WTC11 (cell line): Measurements from ENCODE around the gene FARSA.

Experiments used
- CREB1 ChIP-seq: sonication (generic); formaldehyde crosslinking; IDR thresholded peaks from 2 replicates; pipeline ENCODE4 v1.8.0; 2023; ENCODE audit warnings: mild to moderate bottlenecking, missing genetic modification reagents
- CREM ChIP-seq: sonication (generic); formaldehyde crosslinking; IDR thresholded peaks from 2 replicates; pipeline ENCODE4 v1.8.1; 2022; ENCODE audit warnings: mild to moderate bottlenecking, missing genetic modification reagents, moderate library complexity
- CTCF ChIP-seq: fragments of 200-600 bp; IDR thresholded peaks from 2 replicates; pipeline ENCODE4 v1.8.0; 2022; ENCODE audit warnings: antibody characterized with exemption
- ETV6 ChIP-seq: sonication (generic); formaldehyde crosslinking; IDR thresholded peaks from 2 replicates; pipeline ENCODE4 v1.8.1; 2022; ENCODE audit warnings: mild to moderate bottlenecking, missing genetic modification reagents
- HMGXB4 ChIP-seq: sonication (generic); formaldehyde crosslinking; IDR thresholded peaks from 2 replicates; pipeline ENCODE4 v1.8.1; 2023; ENCODE audit warnings: mild to moderate bottlenecking, moderate library complexity, missing genetic modification reagents
- MXD4 ChIP-seq: fragments of 250-450 bp; sonication (Bioruptor Pico); IDR thresholded peaks from 2 replicates; pipeline ENCODE4 v1.8.0; 2021; ENCODE audit warnings: mild to moderate bottlenecking, moderate library complexity, borderline replicate concordance
- SP1 ChIP-seq: sonication (generic); formaldehyde crosslinking; conservative IDR thresholded peaks from 2 replicates; pipeline ENCODE4 v1.8.1; 2022; ENCODE audit warnings: missing genetic modification reagents
- ZNF423 ChIP-seq: fragments of 250-450 bp; sonication (Bioruptor Pico); IDR thresholded peaks from 2 replicates; pipeline ENCODE4 v2.1.2; 2022; ENCODE audit warnings: mild to moderate bottlenecking, moderate library complexity
- TF ChIP-seq, protein P1 (sequence below): sonication (generic); formaldehyde crosslinking; IDR thresholded peaks from 2 replicates; pipeline ENCODE4 v1.8.1; 2023; ENCODE audit warnings: mild to moderate bottlenecking, missing genetic modification reagents, moderate library complexity

DNA sequence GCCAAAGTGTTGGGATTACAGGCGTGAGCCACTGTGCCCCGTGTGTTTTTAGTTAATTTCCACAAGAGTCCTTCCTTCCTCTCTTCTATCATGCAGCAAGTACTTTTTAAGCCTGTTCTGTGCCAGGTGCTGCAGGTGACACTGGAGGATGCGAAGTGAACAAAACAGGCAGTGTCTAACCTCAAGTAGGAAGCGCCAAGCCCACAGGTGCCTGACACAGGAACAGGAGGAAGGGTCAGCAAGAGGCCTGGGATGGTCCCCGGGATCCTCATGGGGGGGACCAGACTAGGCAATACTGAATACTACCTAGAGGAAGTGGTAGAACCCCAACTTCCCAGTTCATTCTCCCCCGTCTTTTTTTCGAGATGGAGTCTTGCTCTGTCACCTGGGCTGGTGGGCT lies 3.1 kb upstream of the FARSA start:
- no peak for TF ChIP-seq CTCF
- TF ChIP-seq SP1 (CRISPR knock-in tag): no peak
- TF ChIP-seq, protein P1, sequence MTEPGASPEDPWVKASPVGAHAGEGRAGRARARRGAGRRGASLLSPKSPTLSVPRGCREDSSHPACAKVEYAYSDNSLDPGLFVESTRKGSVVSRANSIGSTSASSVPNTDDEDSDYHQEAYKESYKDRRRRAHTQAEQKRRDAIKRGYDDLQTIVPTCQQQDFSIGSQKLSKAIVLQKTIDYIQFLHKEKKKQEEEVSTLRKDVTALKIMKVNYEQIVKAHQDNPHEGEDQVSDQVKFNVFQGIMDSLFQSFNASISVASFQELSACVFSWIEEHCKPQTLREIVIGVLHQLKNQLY (CRISPR knock-in tag): no peak
- TF ChIP-seq MXD4 (CRISPR knock-in tag): no peak
- no peak for TF ChIP-seq CREB1 (CRISPR knock-in tag)
- TF ChIP-seq ZNF423: no peak
- TF ChIP-seq CREM (CRISPR knock-in tag): no peak
- TF ChIP-seq HMGXB4 (CRISPR knock-in tag): no peak
- TF ChIP-seq ETV6: no peak
